Pulmonary artery endothelial cell (primary cell): ENCODE measurements around the gene TPCN2. TPM values are rescaled to one million over a fixed set of nuclear protein-coding genes. Genes with fewer than 3 reads are reported as not detected.
"Not testable (repeated sequence)": the region's sequence is repeated elsewhere in the genome, so short reads cannot be mapped to it uniquely, and the experiment has no call there.

Experiments
- DNase-seq: peaks from one replicate; pipeline ENCODE4 v3.0.0-alpha.2; 2011; ENCODE audit warnings: low read depth, low spot score
- total RNA-seq: library from RNA; depleted of rRNA; stranded (reverse); fragments of >200 nt; gene quantifications from 2 replicates; pipeline ENCODE4 v1.2.3, GENCODE V29; 2014

TPCN2 gene
- total RNA-seq, 1 donor from 2014 or later = 11.3 TPM

DNA sequence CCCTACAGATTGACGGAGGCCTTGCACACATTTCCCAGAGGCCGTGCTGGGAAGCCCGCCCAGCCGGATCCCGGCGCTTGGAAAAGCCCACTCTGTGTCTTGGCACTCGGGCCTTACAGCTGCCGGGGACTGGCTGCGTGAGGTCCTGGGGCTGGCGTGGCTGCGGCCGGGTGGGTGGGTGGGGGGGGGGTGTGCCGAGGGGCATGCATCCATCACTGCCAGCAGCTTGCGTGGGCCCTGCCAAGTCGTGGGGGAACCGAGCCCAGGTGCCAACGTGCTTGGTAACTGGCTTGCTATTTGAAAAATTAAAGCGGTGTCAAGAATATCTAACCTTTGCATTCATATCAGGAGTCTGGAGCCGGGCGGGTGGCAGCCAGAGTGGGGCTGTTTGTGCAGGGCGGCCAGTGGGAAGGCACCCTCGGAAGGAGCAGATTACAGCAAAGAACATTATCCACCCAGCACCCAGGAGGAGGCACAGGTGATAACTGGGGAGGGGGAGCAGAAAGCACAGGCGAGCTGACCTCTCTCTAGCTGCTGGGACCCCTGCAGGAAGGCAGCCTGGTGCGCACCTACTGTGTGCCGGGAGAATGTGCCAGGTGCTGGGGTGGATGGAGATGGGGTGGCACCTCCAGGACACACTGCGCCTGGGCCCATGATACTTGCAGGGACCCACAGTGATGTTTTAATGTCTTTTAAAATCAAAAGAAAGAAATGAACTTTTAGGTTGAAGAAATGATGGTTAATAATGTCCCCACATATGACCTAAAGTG is 78.5 kb downstream of the TPCN2 start:
- DNase-seq = no peak

- DNase-seq = no peak
Observed at GRCh38 chr11:69127884-69128283, 79.2 kb downstream of the TPCN2 start.

- DNase-seq = no peak
Observed at GRCh38 chr11:69129053-69129452, 80.3 kb downstream of the TPCN2 start.

GRCh38 chr11:69129647-69130046 is 80.9 kb downstream of the TPCN2 start:
- DNase-seq = no peak

- no peak for DNase-seq
Observed at GRCh38 chr11:69130654-69131053, 81.9 kb downstream of the TPCN2 start.

DNA sequence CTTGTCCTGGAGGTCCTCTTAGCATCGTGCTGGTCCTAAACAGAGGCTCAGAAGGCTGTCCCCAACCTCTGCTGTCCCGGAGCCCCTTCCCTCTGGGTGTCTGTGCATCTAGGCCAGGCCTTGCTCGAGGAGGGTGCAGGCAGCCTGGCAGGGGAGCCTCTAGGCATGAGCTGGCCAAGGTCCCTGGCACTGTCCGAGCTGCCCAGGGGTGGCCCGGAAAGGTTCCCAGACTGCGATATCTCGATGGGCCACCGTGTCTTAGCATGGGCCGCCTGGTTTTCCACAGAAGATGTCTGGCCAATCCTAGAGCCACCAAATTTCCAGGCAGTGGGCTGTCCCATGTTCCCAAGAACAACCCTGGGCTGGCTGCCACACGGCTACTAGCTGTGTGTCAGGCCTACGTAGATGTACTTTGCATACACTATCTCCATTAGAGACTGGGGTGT is 82.4 kb downstream of the TPCN2 start:
- no peak for DNase-seq

DNA sequence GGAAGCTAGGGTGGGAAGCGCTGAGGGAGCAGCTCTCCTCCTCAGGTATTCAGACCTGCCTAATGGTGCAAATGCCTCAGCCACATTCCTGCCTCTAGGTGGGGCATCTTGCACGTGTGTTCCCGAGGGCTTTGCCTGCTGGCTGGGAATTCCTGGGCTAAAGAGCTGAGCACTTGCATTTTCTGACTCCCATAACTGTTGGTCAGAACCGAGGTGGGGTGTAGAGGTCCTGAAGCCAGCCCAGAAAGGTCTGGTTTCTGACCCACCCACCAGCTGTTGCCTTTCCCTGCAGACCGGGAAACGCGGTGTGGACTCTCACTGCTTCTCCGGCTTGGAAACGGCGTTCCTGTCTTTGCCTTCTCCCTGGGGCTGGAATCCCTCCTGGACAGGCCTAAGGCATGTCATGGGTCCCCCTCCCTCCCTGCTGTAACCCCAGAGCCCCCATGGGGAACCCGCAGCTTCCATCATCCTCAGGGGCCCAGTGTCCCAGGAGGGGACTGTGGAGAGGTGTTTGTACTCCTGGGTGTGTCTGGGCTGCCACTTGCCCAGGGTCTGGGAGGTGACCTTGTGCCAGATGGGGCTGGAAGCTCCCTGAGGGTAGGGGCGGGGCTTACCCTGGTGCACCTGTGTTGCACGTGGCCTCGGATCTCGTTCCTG is 83.0 kb downstream of the TPCN2 start:
- peak; percentile 49 for DNase-seq

GRCh38 chr11:69132301-69132670 is 83.6 kb downstream of the TPCN2 start:
- no peak for DNase-seq

- DNase-seq = no peak
Observed at GRCh38 chr11:69133251-69133650, 84.5 kb downstream of the TPCN2 start.

DNA sequence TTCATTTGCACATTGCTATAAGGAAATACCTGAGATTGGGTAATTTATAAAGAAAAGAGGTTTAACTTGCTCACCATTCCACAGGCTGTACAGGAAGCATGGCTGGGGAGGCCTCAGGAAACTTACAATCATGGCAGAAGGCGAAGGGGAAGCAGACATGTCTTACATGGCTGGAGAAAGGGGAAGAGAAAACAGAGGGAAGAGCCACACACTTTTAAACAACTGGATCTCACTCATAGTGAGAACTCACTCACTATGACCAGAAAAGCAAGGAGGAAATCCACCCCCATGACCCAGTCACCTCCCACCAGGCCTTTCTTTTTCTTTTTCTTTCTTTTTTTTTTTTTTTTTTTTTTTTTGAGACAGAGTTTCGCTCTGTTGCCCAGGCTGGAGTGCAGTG is 85.5 kb downstream of the TPCN2 start:
- not testable (repeated sequence) for DNase-seq

DNA sequence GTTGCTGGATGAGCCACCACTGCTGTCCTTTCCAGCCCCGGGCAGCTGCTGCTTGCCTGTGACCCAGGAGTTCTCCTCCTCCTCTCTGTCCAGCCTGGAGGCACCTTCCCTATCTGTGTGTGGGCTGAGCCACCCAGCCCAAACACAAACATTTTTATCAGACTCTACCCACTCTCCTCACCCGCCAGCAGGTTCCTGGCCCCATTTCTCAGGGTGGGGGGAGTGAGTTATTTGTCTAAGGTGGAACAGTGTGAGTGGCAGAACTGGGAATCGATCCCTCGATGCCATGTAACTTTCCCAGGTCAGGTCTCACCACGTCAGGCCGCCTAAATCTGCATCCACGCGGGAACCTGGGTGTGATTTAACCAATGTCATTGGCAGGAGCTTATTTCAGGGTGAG is 86.2 kb downstream of the TPCN2 start:
- no peak for DNase-seq

GRCh38 chr11:69135420-69136363 is 87.0 kb downstream of the TPCN2 start:
- DNase-seq = no peak

DNA sequence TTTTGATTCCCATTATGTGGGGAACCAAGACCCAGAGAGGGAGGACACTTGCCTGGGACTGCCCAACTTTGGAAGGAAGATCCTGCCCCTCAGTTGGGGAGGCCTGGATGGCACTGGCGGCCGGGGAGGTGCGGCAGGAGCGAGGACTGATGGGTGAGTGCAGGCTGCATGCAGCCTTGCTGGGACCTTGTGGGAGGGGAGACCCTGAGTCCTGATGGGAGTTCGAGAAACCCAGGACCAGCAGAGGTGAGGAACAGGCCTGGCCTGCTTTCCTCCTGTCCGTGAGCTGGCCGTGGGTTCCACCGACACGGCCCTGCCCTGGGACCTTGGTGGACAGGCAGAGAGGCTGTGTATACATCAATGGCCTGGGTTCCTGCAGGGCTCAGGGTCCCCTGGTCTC is 87.7 kb downstream of the TPCN2 start:
- DNase-seq = no peak

DNA sequence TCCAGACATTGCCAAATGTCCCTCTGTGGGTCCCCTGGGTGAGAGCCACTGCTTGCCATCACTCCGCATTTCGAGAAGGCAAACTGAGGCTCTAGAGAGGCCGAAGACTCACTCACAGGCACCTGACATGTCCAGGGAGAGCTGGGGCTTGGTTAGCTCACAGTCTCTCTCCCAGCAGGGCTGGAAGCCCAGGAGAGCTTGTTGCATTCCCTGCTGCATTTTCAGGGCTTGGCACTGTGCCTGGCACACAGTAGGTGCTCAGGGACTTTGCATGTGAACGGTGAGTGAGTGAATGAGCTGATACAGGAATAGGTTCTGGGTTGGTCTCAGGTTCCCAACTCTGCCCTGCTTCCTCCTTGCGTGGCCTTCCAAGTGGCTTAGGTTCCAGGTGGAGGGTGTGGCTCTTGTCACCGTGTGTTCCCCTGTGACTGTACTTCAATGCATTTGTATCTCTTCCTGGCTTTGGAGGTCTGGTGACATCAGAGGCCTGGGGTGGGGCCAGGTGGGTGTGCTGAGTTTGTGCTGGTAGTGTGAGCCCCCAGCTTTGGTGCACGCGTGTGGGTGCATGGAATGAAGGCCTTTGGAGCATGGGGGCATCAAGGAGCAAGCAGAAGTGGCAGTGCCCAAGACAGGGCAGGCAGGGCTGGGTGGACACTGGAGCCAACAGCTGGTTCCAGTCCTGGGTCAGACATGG is 88.6 kb downstream of the TPCN2 start:
- no peak for DNase-seq

DNA sequence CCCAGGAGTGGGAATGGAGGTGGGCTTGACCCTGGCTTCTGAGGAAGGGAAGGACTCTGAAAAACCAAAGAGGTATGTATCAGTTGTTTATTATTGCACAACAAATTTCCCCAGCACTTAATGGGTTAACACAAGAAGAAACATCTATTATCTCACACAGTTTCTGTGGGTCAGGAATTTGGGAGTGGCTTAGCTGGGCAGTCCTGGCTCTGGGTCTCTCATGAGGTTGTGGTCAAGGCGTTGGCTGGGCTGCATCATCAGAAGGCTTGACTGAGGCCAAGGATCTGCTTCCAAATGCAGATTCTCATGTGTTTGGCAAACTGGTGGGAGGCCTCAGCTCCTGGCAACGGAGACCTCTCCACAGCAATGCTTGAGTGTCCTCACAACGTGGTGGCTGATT is 89.5 kb downstream of the TPCN2 start:
- DNase-seq = no peak

DNA sequence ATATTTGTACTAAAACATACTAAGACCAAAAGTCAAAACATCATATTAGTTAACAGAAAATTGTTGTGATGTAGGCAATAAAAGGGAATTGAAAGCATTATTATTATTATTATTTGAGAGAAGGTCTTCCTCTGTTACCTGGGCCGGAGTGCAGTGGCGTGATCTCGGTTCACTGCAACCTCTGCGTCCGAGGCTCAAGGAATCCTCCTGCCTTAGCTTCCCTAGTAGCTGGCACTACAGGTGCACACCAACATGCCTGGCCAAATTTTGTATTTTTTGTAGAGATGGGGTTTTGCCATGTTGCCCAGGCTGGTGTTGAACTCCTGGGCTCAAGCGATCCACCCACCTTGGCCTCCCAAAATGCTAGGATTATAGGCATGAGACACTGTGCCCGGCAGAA is 91.4 kb downstream of the TPCN2 start:
- DNase-seq = not testable (repeated sequence)

DNA sequence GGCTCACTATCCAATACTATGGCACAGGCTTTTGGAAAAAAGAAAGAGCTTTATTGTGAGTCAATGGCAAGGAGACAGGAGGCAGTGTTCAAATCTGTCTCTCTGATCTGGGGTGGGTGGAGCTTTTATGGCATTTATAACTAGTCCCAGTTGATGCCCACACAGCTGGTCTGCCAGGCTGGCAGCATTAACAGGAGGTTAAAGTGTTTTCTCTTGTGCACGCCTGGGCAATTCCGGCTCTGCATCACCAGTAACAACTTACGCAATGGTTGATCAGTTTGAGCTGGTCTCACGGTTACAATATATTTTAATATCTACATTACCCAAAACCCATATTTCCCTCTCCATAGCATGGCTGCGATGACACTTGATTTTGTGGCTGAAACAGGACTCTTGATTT is 91.9 kb downstream of the TPCN2 start:
- no peak for DNase-seq

- DNase-seq = no peak
Observed at GRCh38 chr11:69141742-69142141, 93.0 kb downstream of the TPCN2 start.

DNA sequence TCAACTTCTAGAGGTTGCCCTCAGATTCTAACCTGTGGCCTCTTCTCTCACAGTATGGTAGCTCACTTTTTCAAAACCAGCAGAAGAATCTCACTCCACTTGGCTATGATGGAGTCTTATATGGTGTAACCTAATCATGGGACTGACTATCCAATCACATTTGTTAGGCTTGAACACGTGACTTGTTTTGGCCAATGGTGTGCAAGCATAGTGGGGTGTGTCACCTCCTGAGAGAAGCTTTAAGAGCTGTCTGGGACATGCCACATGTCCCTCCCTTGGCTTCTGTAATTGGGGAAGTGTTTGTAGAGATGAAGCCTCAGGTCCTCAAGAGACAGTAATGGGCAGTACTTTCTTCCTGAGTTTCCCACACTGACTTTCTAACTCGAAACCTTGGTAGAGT is 94.2 kb downstream of the TPCN2 start:
- DNase-seq = no peak

GRCh38 chr11:69144316-69145049 is 95.8 kb downstream of the TPCN2 start:
- DNase-seq = no peak

GRCh38 chr11:69145050-69145380 is 96.3 kb downstream of the TPCN2 start:
- no peak for DNase-seq
